GM19099 (cell line): ENCODE data around the gene STRBP.

Experiments
- POLR2A ChIP-seq: IDR thresholded peaks from 3 replicates; pipeline ENCODE4 v1.6.1; 2011; ENCODE audit warnings: low read depth; ENCODE audit not compliant: insufficient read length; ENCODE audit errors: extremely low read depth

Gene STRBP

DNA sequence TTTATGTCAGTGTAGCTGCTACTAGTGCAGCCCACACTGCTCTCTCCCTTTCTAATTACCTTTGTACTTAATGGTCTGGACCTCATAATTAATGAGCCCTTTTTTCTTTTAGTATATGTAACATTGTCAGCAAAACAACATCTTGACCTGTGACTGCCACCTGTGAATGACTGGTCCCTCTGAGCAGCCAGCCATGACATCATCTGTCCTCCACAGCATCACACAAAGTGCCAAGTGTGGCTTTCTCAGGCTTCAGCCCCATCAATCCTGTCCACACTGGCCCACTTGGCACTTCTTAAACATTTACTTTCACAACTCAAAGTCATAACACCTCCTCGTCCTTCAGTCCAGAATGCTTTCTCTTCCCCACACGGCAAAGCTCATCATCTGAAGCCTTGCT is 130.2 kb downstream of the STRBP start:
- TF ChIP-seq POLR2A: no peak

DNA sequence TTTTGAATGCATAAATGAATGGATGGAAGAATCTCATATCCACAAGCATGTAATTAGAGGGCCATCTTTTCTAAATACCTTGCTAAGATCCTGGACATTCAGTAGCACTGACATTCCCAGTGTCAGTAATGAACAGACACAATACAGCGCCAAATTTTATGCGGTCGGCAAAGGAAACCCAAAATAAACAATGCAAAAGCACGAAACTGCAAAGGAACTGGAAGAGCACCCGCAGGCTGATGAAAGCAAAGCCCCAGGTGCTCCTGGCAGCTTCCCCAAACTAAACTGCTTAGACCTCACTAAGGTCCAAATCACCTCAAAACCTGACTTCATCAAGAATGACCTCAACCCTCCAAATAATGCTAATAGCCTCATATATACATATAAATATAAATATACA is 133.0 kb downstream of the STRBP start:
- TF ChIP-seq POLR2A: no peak

DNA sequence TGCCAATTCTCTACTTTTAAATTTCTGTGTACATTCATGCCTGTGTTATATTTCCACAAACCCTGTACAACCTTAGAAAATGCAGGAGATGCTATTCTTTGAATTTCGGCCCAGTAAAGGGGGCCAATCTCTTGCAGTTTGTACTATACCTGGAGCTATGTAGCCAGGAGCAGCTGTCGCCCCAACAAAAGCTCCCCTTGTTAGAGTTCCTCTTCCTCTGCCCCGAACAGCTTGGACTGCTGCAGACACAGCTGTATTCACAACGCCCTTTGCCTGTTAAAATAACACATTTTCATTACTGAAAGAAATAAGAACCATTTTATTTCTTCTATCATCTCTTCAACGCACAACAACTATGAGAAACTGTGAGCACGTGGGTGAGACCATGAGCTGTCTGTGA is 135.7 kb downstream of the STRBP start:
- no peak for TF ChIP-seq POLR2A

DNA sequence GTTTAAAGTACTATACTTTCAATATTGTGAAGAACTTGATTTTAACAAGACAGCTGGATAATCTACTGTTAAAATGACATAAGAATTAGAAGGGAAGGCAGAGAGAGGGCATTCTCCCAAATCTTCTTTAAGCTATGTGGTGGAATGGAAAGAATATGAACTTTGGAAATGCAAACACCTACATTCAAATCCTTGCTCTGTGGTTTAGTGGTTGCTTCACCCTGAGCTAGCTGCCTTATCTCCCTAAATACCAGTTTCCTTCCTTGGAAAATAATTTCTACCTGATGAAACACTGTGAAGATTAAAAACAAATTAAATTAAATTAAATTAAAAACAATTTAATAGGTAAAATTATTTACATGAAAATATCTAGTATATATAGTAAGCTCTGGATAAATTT is 136.4 kb downstream of the STRBP start:
- TF ChIP-seq POLR2A: no peak

DNA sequence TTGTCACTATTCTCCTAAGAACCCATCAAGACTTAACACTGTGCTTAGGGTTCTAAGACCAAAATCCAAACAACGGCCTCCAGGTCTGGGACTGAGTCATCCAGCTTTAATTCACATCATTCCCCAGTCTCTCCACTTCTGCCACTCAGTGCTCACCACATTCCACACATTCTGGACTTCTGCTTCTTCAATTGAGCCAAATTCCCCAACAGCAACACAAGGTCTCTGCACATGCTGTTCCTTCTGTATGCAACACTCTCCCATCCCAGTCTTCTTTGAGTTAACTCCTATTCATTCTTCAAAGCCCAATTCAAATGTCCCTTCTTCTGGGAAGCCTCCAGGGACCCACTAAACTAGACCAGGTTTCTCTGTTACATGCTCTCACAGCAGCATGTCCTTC is 137.1 kb downstream of the STRBP start:
- TF ChIP-seq POLR2A: no peak

DNA sequence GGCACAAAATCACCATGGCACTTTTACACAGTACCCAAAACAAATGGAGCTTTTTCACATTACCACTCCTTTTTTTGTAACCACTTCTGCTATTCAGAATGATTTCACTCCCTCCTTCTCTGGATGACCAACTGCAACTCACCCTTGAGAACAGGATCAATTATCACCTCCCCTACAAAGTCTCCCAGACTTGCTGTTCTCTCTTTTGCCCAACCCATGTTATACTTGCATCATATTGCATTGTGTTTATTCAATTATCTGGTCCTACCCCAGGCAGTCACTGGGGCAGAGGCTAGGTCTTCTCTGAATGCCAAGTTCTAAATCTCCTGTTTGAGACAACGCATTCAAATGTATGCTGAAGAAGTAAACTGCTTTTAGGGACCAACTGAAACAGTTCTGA is 139.0 kb downstream of the STRBP start:
- no peak for TF ChIP-seq POLR2A

DNA sequence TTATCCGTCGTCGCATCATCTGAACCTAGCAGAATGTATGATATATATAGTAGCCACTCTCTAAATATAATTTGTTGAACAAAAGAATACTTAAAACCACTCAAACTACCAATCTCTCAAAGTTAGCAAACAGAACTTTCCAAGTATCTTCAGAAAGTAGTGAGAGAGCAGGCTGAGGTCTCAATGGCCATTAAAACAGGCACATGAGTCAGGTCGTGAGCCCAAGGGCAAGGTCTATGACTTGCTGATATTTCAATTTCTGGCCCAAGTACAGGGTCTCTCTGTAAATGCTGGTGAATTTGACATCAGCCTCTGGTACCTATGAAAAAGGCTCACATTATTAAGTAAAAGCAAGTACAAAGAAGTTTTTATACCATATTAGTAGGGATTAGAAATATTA is 139.8 kb downstream of the STRBP start:
- TF ChIP-seq POLR2A: no peak

DNA sequence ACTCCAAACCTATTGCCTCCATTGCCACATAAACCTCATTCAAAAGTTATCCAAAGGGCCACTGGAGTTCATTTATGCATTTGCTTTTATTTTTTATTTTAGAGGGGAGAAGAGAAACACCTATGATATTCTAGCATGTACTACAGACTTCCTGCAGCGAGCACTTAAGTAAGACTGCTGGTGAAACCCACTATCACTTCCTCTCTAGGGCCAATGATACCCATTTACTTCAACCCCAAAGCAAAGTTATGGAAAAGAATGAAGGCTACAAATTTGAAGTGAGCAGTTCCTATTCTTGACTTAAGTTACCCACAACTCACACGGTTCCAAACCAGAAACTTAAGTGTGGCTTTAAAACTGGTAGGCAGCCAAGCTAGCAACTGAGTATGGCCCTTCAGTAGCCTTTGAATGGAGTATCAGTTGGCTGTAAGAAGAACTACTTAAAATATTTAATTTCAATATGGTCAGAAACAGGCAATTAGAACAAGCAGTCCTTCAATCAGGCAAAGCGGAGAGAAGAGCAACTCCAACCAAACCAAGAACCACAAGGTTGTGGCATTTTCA is 140.8 kb downstream of the STRBP start:
- TF ChIP-seq POLR2A: no peak

DNA sequence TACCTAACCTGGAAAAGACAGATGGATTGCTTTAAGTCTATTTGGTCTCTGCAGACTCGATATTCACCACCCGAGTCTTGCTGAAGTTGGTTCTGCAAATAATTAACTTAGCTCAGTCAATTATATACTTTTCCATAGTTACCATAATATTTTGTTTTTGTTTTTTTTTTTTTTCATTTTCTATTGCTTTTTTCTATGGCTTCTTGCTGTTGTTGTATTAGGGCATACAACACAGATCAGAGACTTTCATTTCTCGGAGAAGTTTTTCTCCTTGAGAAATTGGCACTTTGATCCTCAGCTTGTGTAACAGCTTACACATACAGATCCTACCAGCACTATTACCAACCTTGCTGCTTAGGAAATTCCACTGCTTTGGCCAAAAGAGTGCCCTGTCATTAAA is 146.9 kb downstream of the STRBP start:
- TF ChIP-seq POLR2A: no peak

DNA sequence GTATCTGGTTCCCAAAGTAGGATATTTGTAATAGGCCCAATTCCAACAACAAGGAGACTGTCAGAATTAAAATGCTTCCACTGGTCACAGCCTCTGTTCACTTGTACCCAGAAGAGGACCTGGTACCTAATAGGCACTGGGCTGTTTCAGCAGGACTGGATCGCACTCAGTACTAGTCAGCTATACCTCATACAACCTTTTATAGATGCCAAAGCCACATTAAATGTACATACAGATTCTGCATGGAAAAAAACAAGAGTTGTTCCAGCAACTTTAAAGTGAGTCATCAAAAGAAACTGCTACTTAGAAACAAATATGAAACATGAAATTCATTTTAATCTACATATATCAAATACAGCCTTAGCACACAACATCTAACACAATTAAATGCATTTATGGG is 147.4 kb downstream of the STRBP start:
- TF ChIP-seq POLR2A: no peak

DNA sequence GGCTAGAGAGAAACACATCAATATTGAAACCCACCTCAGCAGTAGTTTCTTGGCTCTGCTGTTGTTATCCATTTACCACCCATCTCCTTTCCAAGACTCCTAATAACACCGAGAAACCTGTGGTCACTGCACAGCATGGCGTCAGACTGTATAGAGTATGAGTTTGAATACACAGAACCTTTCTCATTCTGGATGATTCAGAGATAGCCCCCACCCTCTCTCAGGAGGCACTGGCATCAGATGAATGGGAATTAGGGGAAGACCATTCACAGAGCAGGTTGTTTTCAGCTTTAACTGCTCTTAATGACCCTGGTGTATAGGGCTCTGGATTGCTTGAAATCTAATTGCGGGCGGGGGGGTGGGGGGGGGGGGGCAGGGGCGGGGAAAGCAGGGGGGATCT is 148.3 kb downstream of the STRBP start:
- no peak for TF ChIP-seq POLR2A

DNA sequence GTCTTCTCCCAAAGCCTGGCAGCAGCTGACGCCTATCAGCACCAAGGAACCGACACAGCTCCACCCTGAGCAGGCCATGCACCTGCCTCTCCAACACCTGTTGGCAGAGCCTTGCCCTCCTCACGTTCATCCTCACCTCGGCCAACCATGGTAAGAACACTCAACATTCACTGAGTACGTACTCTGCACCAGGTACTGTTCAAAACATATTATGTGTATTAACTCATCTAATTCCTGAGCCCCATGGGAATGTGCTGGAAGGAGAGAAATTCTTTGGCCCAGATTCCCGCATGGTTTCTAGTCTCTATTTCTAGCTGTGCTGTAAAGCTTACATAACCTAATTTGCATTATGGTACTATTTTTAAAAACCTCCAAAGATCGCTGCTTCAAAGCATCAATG is 148.8 kb downstream of the STRBP start:
- no peak for TF ChIP-seq POLR2A

DNA sequence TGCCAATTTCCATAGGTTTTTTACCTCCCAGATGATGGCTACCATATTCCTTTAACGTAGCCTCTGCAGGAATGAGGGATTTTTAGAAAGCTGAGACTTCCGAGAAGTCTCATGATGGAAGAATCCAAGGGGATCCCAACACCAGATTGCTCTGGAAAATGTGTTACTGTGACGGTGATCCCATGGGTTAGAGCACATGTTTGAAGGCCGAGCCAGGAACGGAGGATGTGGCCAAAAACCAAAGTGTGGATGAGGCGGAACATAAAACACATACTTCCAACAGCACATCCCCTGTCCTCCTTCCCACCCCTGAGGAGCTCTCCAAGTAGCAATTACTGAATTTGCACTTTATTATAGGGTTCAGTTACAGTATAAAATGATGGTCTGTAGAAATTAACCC is 152.3 kb downstream of the STRBP start:
- no peak for TF ChIP-seq POLR2A

DNA sequence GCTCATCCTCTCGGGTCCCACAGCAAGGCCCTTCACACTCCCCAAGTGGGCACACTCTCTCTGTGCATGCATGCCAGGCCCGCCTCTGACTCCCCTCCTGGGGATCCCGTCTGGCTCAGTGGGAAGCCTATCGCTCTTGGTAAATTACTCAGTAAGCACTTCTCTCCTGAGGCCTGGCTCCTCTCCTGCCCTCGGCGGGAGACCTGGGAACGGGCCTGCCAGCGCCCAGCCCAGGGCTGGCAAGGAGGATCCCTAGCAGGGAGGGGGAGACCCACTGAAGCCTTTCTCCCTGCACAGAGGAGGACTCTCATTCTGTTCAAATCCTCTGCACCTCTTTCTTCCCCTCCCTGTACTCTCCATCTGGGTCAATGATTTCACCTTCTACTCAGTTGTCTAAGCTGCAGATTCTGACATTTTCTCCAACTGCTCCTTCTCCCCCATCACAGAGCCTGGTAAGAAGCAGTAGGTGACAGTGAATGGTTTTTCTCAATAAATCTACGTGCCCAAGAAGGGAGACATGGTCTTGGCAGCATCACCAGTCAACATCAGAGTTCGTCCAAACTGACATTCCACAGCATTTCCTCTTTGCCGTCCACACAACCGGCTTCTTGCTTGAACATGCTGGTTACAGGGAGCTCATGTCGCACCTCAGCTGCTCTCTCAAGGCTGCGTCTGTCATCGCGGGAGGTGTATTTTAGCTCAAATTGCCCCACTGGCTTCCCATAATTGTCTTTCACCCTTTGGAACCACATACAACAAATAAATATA is 153.1 kb downstream of the STRBP start:
- TF ChIP-seq POLR2A: no peak

DNA sequence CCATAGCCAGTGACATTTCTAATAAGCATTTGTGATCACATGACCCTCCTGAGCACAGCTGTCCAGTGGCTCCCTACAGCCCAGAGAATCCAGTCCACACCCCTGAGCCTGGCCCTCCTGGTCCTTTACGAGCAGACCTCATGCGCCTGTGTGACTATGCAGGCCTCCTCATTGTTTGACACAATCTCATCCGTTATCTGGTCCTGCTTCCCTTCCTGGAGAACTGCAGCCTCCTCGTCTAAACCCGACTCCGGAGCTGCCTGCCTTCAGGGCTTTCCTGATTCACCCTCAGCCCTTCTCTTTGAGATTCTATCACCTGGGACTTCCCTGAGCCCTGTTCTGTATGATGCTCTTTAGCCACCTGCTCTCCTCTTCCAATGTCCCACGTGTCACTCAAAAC is 155.2 kb downstream of the STRBP start:
- TF ChIP-seq POLR2A: no peak

DNA sequence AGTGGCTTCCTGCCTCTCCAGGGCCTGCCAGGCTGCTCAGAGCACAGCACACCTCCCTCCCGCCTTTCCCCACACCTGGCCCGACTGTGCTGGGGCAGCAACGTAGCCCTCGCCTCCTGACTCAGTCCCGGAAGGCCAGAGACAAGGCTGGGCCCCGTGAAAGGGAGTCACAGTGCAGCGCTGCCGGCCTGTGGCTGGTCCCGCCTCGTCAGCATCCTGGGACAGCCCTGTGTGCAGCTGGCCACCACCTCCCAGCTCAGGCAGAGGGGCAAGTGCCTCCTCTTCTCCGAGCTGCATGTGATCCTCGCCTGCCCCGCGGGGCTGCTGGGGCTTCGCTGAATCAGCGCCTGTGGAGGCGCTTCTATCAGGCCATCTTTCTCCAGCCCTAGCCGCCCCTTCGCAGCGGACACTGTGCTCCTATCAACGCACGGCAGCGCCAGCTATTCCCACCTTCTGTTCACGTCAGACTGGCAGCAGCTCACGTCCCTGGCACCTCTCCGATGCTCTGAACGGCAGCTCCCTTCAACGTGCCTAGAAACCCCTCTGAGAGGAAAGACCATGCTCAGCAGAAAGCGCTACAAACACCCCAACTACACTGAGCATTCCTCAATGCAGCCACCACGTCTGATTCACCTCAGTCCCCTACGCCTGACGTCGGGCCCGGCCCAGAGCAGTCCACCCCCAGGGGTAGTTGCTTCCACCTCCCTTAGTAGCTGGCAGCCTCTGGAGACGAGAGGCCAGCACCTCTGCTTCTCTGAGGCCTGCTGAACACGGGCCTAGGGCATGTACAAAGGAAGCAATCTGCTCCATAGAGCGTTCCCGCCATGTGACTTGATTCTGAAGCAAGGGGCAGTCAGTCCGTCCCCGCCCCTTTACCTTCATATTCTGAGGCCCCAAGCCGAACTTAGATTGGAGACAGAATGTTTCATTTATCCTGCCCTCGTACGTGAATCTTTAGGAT is 156.1 kb downstream of the STRBP start:
- TF ChIP-seq POLR2A: no peak
